Transverse colon (tissue), 3 donors: ENCODE data around the gene WIPF3.

Source experiments
- POLR2A ChIP-seq: fragments of 450-650 bp; IDR thresholded peaks from one replicate; pipeline ENCODE4 v1.6.1; 2016; ENCODE audit warnings: antibody characterized with exemption, mild to moderate bottlenecking, moderate library complexity
- TF ChIP-seq, protein P1 (sequence below), 5 experiments: fragments of 200-600 bp in 3 of 5; fragments of 450-650 bp in 2 of 5; sonication (generic) in 3 of 5; IDR thresholded peaks; 1 replicate in 2 of 5; 2 replicates in 3 of 5; pipeline ENCODE4 v1.5.1; 2016 to 2017; ENCODE audit warnings: antibody characterized with exemption in 5 of 5, inconsistent platforms in 3 of 5, mild to moderate bottlenecking in 2 of 5, moderate library complexity in 1 of 5

DNA sequence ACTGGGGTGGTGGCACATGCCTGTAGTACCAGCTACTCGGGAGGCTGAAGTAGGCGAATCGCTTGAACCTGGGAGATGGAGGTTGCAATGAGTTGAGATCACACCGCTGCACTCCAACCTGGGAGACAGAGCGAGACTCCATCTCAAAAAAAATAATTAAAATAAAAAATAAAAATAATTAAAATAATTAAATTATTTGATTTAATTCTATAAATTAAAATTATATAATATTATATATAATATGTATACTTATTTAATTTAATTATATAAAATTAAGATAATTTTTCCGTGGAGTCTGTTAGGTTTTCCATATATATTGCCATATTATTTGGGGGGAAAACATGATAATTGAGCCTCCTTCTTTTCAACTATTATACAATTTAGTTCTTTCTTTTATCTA lies 12.0 kb downstream of the WIPF3 start:
- TF ChIP-seq, protein P1, sequence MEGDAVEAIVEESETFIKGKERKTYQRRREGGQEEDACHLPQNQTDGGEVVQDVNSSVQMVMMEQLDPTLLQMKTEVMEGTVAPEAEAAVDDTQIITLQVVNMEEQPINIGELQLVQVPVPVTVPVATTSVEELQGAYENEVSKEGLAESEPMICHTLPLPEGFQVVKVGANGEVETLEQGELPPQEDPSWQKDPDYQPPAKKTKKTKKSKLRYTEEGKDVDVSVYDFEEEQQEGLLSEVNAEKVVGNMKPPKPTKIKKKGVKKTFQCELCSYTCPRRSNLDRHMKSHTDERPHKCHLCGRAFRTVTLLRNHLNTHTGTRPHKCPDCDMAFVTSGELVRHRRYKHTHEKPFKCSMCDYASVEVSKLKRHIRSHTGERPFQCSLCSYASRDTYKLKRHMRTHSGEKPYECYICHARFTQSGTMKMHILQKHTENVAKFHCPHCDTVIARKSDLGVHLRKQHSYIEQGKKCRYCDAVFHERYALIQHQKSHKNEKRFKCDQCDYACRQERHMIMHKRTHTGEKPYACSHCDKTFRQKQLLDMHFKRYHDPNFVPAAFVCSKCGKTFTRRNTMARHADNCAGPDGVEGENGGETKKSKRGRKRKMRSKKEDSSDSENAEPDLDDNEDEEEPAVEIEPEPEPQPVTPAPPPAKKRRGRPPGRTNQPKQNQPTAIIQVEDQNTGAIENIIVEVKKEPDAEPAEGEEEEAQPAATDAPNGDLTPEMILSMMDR (IDR thresholded peaks at IDR 0.05): no peak
- TF ChIP-seq POLR2A: no peak
